Endothelial cell of umbilical vein (primary cell): ENCODE measurements around the gene LRRD1. TPM values are rescaled to one million over a fixed set of nuclear protein-coding genes. Genes with fewer than 3 reads are reported as not detected.
A peak's percentile ranks its signal among the peaks of the same experiment; 100 is the strongest.

Experiments used
- BruUV-seq: library from RNA; stranded (reverse); fragments of 400-500 nt; replicated peaks from 2 replicates; lab custom pipeline; 2021; lab: Mats Ljungman, UMichigan
- CTCF ChIA-PET: fragments of 300-600, 350-600 bp; sonication (Branson Sonifier 250); formaldehyde crosslinking; loops from one replicate; lab custom pipeline; 2021; ENCODE audit warnings: antibody characterized with exemption, inconsistent platforms; lab: Charles Lee
- POLR2A ChIA-PET: fragments of 300-600, 350-600 bp; sonication (Branson Sonifier 250); formaldehyde crosslinking; loops from one replicate; lab custom pipeline; 2021; ENCODE audit warnings: antibody characterized with exemption, inconsistent platforms; lab: Charles Lee
- DNase-seq: peaks from one replicate; pipeline ENCODE4 v3.0.0-alpha.2; 2011; ENCODE audit warnings: low read depth, low spot score
- FAIRE-seq: peaks from 2 replicates; lab custom pipeline; 2011; peaks lifted over from hg19 to GRCh38; lab: Jason Lieb, UNC
- H2AFZ ChIP-seq: 2 replicates; pipeline ENCODE4 v1.6.0; 2012; ENCODE audit warnings: low read depth, low read length, control low read depth, inconsistent platforms
- H3K27ac ChIP-seq: 2 replicates; pipeline ENCODE4 v1.5.1; 2011; ENCODE audit warnings: low read depth, mild to moderate bottlenecking, control low read depth, low read length, moderate library complexity; ENCODE audit not compliant: insufficient read depth
- H3K27me3 ChIP-seq, 2 experiments: 2 replicates each; pipeline versions ENCODE4 v1.6.0 to v1.6.1; 2011; ENCODE audit warnings: low read length in 2 of 2, mixed read lengths in 1 of 2; ENCODE audit not compliant: control insufficient read depth in 2 of 2, insufficient read depth in 2 of 2
- H3K36me3 ChIP-seq, 2 experiments: 2 replicates in 1 of 2; 3 replicates in 1 of 2; pipeline ENCODE4 v1.5.1; 2011; ENCODE audit warnings: low read length in 2 of 2, mild to moderate bottlenecking in 1 of 2, moderate library complexity in 1 of 2; ENCODE audit not compliant: control insufficient read depth in 2 of 2, insufficient read depth in 2 of 2; ENCODE audit errors: extremely low read depth in 1 of 2
- H3K4me1 ChIP-seq: 3 replicates; pipeline ENCODE4 v1.5.1; 2011; ENCODE audit warnings: mild to moderate bottlenecking, low read length; ENCODE audit not compliant: control insufficient read depth, insufficient read depth; ENCODE audit errors: extremely low read depth
- H3K4me2 ChIP-seq: 2 replicates; pipeline ENCODE4 v1.6.1; 2011; ENCODE audit warnings: low read length, control low read depth, mixed read lengths; ENCODE audit not compliant: insufficient read depth
- H3K4me3 ChIP-seq, 3 experiments: fragments of 200-600 bp in 1 of 3; sonication (generic), shearing (Covaris generic) in 1 of 3; replicated peaks in 1 of 3; 2 replicates each; pipeline ENCODE4 v1.5.1; 2011 to 2016; ENCODE audit warnings: control low read depth in 3 of 3, low read length in 3 of 3, mild to moderate bottlenecking in 2 of 3, inconsistent platforms in 1 of 3, low read depth in 1 of 3, moderate library complexity in 1 of 3; ENCODE audit not compliant: insufficient read depth in 1 of 3
- H3K79me2 ChIP-seq: 2 replicates; pipeline ENCODE4 v1.6.0; 2012; ENCODE audit warnings: low read length, inconsistent platforms; ENCODE audit not compliant: control insufficient read depth, insufficient read depth
- H3K9ac ChIP-seq: replicated peaks from 2 replicates; pipeline ENCODE3; 2011; ENCODE audit warnings: low read length, control low read depth; ENCODE audit not compliant: insufficient read depth; ENCODE audit errors: extremely low read depth
- H3K9me1 ChIP-seq: replicated peaks from 3 replicates; pipeline ENCODE4 v1.6.0; 2011; ENCODE audit warnings: mild to moderate bottlenecking, low read length; ENCODE audit not compliant: control insufficient read depth, insufficient read depth; ENCODE audit errors: extremely low read depth
- H3K9me3 ChIP-seq: replicated peaks from 2 replicates; pipeline ENCODE4 v1.5.1; 2012; ENCODE audit warnings: low read length, inconsistent platforms; ENCODE audit not compliant: control insufficient read depth, insufficient read depth
- H4K20me1 ChIP-seq: replicated peaks from 2 replicates; pipeline ENCODE3; 2011; ENCODE audit warnings: mild to moderate bottlenecking, low read length; ENCODE audit not compliant: control insufficient read depth, insufficient read depth; ENCODE audit errors: extremely low read depth
- CTCF ChIP-seq, 2 donors: IDR thresholded peaks; 1 replicate in 1 of 2; 2 replicates in 1 of 2; pipeline ENCODE4 v1.5.1; 2011; ENCODE audit warnings: low read length in 2 of 2, mild to moderate bottlenecking in 2 of 2, moderate library complexity in 2 of 2, control low read depth in 1 of 2, inconsistent platforms in 1 of 2, low read depth in 1 of 2; ENCODE audit not compliant: insufficient read depth in 1 of 2; ENCODE audit errors: extremely low read depth in 1 of 2
- EZH2 ChIP-seq: IDR thresholded peaks from 2 replicates; pipeline ENCODE4 v1.6.1; 2012; ENCODE audit warnings: borderline replicate concordance, low read depth, mild to moderate bottlenecking, moderate library complexity, low read length, inconsistent platforms; ENCODE audit not compliant: severe bottlenecking
- FOS ChIP-seq: IDR thresholded peaks from 2 replicates; pipeline ENCODE4 v1.6.1; 2011; ENCODE audit warnings: mild to moderate bottlenecking, low read length, moderate library complexity, borderline replicate concordance; ENCODE audit not compliant: insufficient read depth
- GATA2 ChIP-seq: IDR thresholded peaks from 2 replicates; pipeline ENCODE4 v1.7.0; 2011; ENCODE audit warnings: low read depth, mild to moderate bottlenecking, moderate library complexity, mixed read lengths, low read length; ENCODE audit not compliant: insufficient read length, insufficient read depth
- JUN ChIP-seq: IDR thresholded peaks from 2 replicates; pipeline ENCODE4 v1.6.1; 2011; ENCODE audit warnings: borderline replicate concordance, low read depth; ENCODE audit not compliant: insufficient read length, insufficient read depth
- MAX ChIP-seq: IDR thresholded peaks from 2 replicates; pipeline ENCODE4 v1.6.1; 2011; ENCODE audit not compliant: insufficient read depth, insufficient read length
- MYC ChIP-seq: IDR thresholded peaks from one replicate; pipeline ENCODE4 v1.6.1; 2011; ENCODE audit warnings: mild to moderate bottlenecking, low read depth, low read length
- POLR2A ChIP-seq: IDR thresholded peaks from 2 replicates; pipeline ENCODE4 v1.6.1; 2012; ENCODE audit warnings: low read depth, mild to moderate bottlenecking, control low read depth, low read length
- POLR2AphosphoS5 ChIP-seq: IDR thresholded peaks from 2 replicates; pipeline ENCODE4 v1.6.1; 2012; ENCODE audit warnings: low read depth, mild to moderate bottlenecking, control low read depth, low read length, moderate library complexity; ENCODE audit not compliant: insufficient read depth
- dilution Hi-C: fragments of 300-500 bp; cut with MboI; formaldehyde crosslinking; loops from one replicate; pipeline ENCODE4 v1.15.0; 2019; ENCODE audit warnings: low sequenced_read_pairs; ENCODE audit not compliant: extremely low pct_ligation_motif_present
- intact Hi-C: fragments of 100-400 bp; cut with micrococcal nuclease; formaldehyde crosslinking; loops from one replicate; pipeline ENCODE4 v1.10.0; 2022
- polyA plus RNA-seq, 4 experiments: library from polyadenylated mRNA; depleted of rRNA in 3 of 4; stranded (reverse) in 3 of 4; unstranded in 1 of 4; fragments of >200 nt; gene quantifications; 2 replicates each; pipeline versions ENCODE4 v1.2.1 to v1.2.3, GENCODE V29; 2011 to 2012; ENCODE audit warnings: missing spikeins in 1 of 4
- total RNA-seq: library from RNA; stranded (reverse); gene quantifications from 2 replicates; pipeline ENCODE4 v1.2.3, GENCODE V29; 2021

The LRRD1 gene
- total and polyA plus RNA-seq, 2 donors (not counting 3 experiments of a cell fraction or from before 2014, with no cell fraction given), result 0.03 to 0.46 TPM

- Histone ChIP-seq H3K36me3 (peaks cover 0 to 7% of the 10 kb centered on the region in 2 experiments), H3K79me2 (peaks cover 48% of the 10 kb centered on the region), H3K4me2 (peak within 1 kb of the TSS; percentile 95), H4K20me1 (no peaks in the 10 kb centered on the region), H3K27ac (peak within 1 kb of the TSS; percentile 95), H2AFZ (peak within 1 kb of the TSS; percentile 97), H3K9me3 (no peaks in the 10 kb centered on the region), H3K27me3 (no peaks in the 10 kb centered on the region), H3K9ac (peak within 1 kb of the TSS; percentile 95), H3K4me3 (peak within 1 kb of the TSS; percentile 77 to 84 (median 81)), H3K4me1 (peaks cover 18% of the 10 kb centered on the region), H3K9me1 (no peaks in the 10 kb centered on the region)
- DNase-seq (peak; percentile 94), FAIRE-seq (peak; percentile 92)
- no TSS peak for BruUV-seq
- TF ChIP-seq JUN (no peak), GATA2 (no peak), FOS (no peak), POLR2AphosphoS5 (peak; percentile 68), CTCF (IDR thresholded peaks at IDR 0.05; ENCODE audit: extremely low read depth in 1 of 2, insufficient read depth in 1 of 2, low read depth in 1 of 2, low read length in 2 of 2) (peak in 1 of 2 donors; percentile 23), POLR2A (peak; percentile 52), MAX (peak; percentile 64), EZH2 (no peak), MYC (no peak)
- dilution Hi-C loops (no loop called here), intact Hi-C loops (loop anchor here (1.0 to 10.0 kb wide), 2 partner anchors 110 to 313 kb away; partner anchors contain the start of genes ANKIB1, GATAD1 and KRIT1)
- ChIA-PET POLR2A (interaction anchor here (0.6 kb wide), 1 partner anchor 10 kb away, joined by 8 read pairs; no protein-coding TSS in a partner anchor), CTCF (interaction anchor here (1.1 to 2.3 kb wide), 7 partner anchors 11 to 313 kb away, joined by 3 to 16 read pairs (median 5); partner anchors contain the start of genes ANKIB1, GATAD1, KRIT1 and LRRD1)
These were observed 44.5 kb downstream of the LRRD1 start, which contains the start of gene CYP51A1 for GRCh38 chr7:92134271-92135051. Gene CYP51A1 (minus strand): TSS chr7:92134477. CDS start chr7:92134364, 113 bp downstream.
